Neural cell (in vitro differentiated cells): Measurements from ENCODE around the gene IRF4.

Source experiments
- EP300 ChIP-seq: fragments of 450-650 bp; conservative IDR thresholded peaks from 2 replicates; pipeline ENCODE4 v1.6.1; 2014; ENCODE audit warnings: antibody characterized with exemption, mild to moderate bottlenecking, moderate library complexity; ENCODE audit not compliant: poor library complexity, severe bottlenecking
- TAF1 ChIP-seq: IDR thresholded peaks from 2 replicates; pipeline ENCODE4 v1.6.1; 2012; ENCODE audit warnings: low read depth

GRCh38 chr6:347232-347631 lies 44.3 kb upstream of the IRF4 start:
- TF ChIP-seq EP300 (no peak), TAF1 (no peak)
